ENCODE measurements around the gene CLIP2.
"Not testable (repeated sequence)": the region's sequence is repeated elsewhere in the genome, so short reads cannot be mapped to it uniquely, and the experiment has no call there.

DNA sequence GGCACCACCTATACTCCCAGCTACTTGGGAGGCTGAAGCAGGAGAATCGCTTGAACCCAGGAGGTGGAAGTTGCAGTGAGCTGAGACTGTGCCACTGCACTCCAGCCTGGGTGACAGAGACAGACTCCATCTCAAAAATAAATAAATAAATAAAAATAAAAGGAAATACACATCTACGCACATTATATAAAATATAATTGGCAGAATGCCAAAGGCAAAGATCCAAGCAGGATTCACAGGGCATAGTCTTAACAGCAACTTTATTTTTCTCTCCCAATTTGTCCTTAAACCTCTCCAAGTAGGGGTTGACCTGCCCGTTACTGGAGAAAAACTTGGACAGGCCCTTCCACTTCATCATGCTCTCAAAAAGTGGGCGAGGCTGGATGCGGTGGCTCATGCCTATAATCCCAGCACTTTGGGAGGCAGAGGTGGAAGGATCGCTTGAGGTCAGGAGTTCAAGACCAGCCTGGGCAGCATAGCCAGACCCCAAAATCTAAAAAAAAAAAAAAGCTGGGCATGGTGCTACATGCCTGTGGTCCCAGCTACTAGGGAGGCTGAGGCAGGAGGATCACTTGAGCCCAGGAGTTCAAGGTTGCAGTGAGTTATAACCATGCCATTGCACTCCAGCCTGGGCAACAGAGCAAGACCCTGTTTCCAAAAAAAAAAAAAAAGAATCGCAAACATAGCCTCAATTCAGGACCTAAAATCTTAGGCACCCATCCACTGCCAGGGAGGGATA, 125.6 kb downstream of the CLIP2 start:
- TF ChIP-seq, protein P1, sequence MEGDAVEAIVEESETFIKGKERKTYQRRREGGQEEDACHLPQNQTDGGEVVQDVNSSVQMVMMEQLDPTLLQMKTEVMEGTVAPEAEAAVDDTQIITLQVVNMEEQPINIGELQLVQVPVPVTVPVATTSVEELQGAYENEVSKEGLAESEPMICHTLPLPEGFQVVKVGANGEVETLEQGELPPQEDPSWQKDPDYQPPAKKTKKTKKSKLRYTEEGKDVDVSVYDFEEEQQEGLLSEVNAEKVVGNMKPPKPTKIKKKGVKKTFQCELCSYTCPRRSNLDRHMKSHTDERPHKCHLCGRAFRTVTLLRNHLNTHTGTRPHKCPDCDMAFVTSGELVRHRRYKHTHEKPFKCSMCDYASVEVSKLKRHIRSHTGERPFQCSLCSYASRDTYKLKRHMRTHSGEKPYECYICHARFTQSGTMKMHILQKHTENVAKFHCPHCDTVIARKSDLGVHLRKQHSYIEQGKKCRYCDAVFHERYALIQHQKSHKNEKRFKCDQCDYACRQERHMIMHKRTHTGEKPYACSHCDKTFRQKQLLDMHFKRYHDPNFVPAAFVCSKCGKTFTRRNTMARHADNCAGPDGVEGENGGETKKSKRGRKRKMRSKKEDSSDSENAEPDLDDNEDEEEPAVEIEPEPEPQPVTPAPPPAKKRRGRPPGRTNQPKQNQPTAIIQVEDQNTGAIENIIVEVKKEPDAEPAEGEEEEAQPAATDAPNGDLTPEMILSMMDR (IDR thresholded peaks at IDR 0.05; ENCODE audit: low read length): not testable (repeated sequence)
- not testable (repeated sequence) for TF ChIP-seq EZH2phosphoT487 (IDR thresholded peaks at IDR 0.05; ENCODE audit: low read length); EZH2 (optimal IDR thresholded peaks at IDR 0.05; ENCODE audit: low read depth, low read length)

Measured in MM.1S (cell line).